ENCODE data around the gene MYO3B.

GRCh38 chr2:170598067-170598395 is 420.1 kb downstream of the MYO3B start:
- TF ChIP-seq CTCF (IDR thresholded peaks at IDR 0.05) (no peak), POLR2AphosphoS5 (IDR thresholded peaks at IDR 0.05) (no peak), POLR2A (IDR thresholded peaks at IDR 0.05) (no peak)

Data from prostate gland (tissue), 2 donors.